CD1c-positive myeloid dendritic cell (primary cell): ENCODE results near the gene RNU6-1.

Experiments
- DNase-seq: peaks from one replicate; pipeline ENCODE4 v3.0.0-alpha.2; 2016; ENCODE audit errors: extremely low spot score

Gene RNU6-1

GRCh38 chr15:67801926-67802914 lies 37.6 kb downstream of the RNU6-1 start:
- DNase-seq = no peak

GRCh38 chr15:67801142-67801541 lies 38.7 kb downstream of the RNU6-1 start:
- no peak for DNase-seq

- no peak for DNase-seq
These were observed 40.0 kb downstream of the RNU6-1 start for GRCh38 chr15:67799801-67800205.

- no peak for DNase-seq
These were observed 43.4 kb downstream of the RNU6-1 start for GRCh38 chr15:67796196-67797127.

- no peak for DNase-seq
These were observed 44.8 kb downstream of the RNU6-1 start for GRCh38 chr15:67794832-67795574.

- no peak for DNase-seq
These were observed 47.4 kb downstream of the RNU6-1 start for GRCh38 chr15:67792250-67792942.

GRCh38 chr15:67790610-67791319 lies 49.1 kb downstream of the RNU6-1 start:
- no peak for DNase-seq
